HL-60 (cell line): Measurements from ENCODE around the gene RBM6.
"Not testable (repeated sequence)": the region's sequence is repeated elsewhere in the genome, so short reads cannot be mapped to it uniquely, and the experiment has no call there.

Experiments
- DNase-seq, 2 experiments: peaks; one replicate each; pipeline ENCODE4 v3.0.0-alpha.2; 2010 to 2020; ENCODE audit warnings: low read depth in 1 of 2, low spot score in 1 of 2
- H3K27ac ChIP-seq: fragments of 250-450 bp; sonication (Bioruptor Pico); replicated peaks from 2 replicates; pipeline ENCODE4 v1.5.1; 2020; ENCODE audit warnings: mild to moderate bottlenecking, moderate library complexity
- H3K27me3 ChIP-seq: fragments of 250-450 bp; sonication (Bioruptor Pico); 2 replicates; pipeline ENCODE4 v1.5.1; 2021; ENCODE audit warnings: mild to moderate bottlenecking, moderate library complexity; ENCODE audit not compliant: insufficient read depth, poor library complexity, severe bottlenecking
- H3K4me3 ChIP-seq: replicated peaks from 2 replicates; pipeline ENCODE4 v1.5.1; 2011; ENCODE audit warnings: mild to moderate bottlenecking, control low read depth, low read length; ENCODE audit not compliant: insufficient read depth
- GABPA ChIP-seq: IDR thresholded peaks from 2 replicates; pipeline ENCODE4 v1.6.1; 2012; ENCODE audit warnings: low read depth
- POLR2AphosphoS5 ChIP-seq: IDR thresholded peaks from 2 replicates; pipeline ENCODE4 v1.6.1; 2012; ENCODE audit warnings: low read depth
- REST ChIP-seq: IDR thresholded peaks from 2 replicates; pipeline ENCODE4 v1.6.1; 2012; ENCODE audit warnings: low read depth; ENCODE audit not compliant: insufficient replicate concordance
- SPI1 ChIP-seq: IDR thresholded peaks from 2 replicates; pipeline ENCODE4 v1.6.1; 2012; ENCODE audit warnings: low read depth, mild to moderate bottlenecking, borderline replicate concordance
- TF ChIP-seq, protein P1 (sequence below): IDR thresholded peaks from one replicate; pipeline ENCODE4 v1.5.1; 2011; ENCODE audit warnings: low read length, control low read depth, inconsistent platforms; ENCODE audit not compliant: insufficient read depth

RBM6 gene

GRCh38 chr3:50078622-50079021 lies 138.7 kb downstream of the RBM6 start:
- DNase-seq, result no peak
- H3K27me3 ChIP-seq, result no peaks in the 10 kb centered on the region
- no peak overlapping the region for H3K4me3 ChIP-seq
- 0 out of 2 replicates have a peak overlapping the region, but pooled peaks have one; percentile 9 for H3K27ac ChIP-seq
- no peak for TF ChIP-seq REST
- no peak for TF ChIP-seq GABPA
- TF ChIP-seq, protein P1, sequence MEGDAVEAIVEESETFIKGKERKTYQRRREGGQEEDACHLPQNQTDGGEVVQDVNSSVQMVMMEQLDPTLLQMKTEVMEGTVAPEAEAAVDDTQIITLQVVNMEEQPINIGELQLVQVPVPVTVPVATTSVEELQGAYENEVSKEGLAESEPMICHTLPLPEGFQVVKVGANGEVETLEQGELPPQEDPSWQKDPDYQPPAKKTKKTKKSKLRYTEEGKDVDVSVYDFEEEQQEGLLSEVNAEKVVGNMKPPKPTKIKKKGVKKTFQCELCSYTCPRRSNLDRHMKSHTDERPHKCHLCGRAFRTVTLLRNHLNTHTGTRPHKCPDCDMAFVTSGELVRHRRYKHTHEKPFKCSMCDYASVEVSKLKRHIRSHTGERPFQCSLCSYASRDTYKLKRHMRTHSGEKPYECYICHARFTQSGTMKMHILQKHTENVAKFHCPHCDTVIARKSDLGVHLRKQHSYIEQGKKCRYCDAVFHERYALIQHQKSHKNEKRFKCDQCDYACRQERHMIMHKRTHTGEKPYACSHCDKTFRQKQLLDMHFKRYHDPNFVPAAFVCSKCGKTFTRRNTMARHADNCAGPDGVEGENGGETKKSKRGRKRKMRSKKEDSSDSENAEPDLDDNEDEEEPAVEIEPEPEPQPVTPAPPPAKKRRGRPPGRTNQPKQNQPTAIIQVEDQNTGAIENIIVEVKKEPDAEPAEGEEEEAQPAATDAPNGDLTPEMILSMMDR, result no peak
- no peak for TF ChIP-seq POLR2AphosphoS5
- no peak for TF ChIP-seq SPI1

DNA sequence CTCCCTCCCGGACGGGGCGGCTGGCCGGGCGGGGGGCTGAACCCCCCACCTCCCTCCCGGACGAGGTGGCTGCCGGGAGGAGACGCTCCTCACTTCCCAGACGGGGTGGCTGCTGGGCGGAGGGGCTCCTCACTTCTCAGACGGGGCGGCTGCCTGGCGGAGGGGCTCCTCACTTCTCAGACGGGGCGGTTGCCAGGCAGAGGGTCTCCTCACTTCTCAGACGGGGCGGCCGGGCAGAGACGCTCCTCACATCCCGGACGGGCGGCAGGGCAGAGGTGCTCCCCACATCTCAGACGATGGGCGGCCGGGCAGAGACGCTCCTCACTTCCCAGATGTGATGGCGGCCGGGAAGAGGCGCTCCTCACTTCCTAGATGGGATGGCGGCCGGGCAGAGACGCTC lies 145.0 kb downstream of the RBM6 start:
- H3K4me3 ChIP-seq, H3K27me3 ChIP-seq, H3K27ac ChIP-seq, DNase-seq: not testable (repeated sequence)

DNA sequence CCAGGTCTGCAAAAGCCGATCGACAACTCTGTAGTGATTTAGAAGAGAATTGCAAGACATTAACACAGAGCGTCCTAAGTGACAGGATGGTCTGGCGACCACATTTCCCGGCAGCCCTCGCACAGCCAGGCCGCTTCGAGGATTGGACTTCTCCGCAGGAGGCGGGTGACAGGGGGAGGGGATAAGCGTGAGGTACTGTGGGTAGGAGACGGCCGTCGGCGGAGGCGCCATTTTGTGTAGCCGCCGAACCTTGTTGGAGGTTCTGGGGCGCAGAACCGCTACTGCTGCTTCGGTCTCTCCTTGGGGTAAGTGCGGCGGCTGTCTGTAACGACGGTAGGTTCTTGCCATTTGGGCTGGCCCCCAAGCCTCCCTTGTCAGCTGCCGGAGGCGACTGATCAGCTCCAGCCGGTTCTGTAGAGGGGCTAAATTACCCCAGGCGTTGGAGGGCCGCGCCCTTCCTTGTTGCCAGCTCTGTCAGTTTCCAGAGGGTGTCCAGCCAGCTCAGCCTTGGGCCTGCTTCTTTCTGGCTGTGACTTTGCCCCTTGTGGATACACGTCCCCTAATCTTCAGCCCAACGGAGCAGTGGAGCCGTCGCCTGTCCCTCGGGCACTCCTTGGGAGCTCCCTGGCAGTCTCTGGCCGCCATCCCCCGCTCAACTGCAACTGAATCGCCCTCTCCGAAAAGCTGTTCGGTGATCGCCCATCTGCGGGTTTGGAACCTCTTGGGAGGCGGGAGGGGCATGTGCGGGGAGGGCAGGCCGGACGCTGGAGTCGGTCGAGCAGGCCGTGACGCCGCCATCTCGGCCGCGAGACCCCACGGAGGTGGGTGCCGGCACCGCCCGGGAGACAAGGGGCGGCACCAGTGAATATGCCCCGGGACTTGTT lies 149.0 kb downstream of the RBM6 start, which contains the start of gene RBM5:
Gene RBM5 (plus strand): TSS at position 195 of the 884 bp plus-strand sequence. CDS start 1,516 bp downstream, outside the sequence.
- Histone ChIP-seq H3K4me3 (peak within 1 kb of the TSS; percentile 76), H3K27ac (peak within 1 kb of the TSS; percentile 95), H3K27me3 (no peaks in the 10 kb centered on the region)
- TF ChIP-seq SPI1 (no peak), POLR2AphosphoS5 (peak; percentile 80)
- TF ChIP-seq, protein P1, result no peak
- DNase-seq, result peak; percentile 80 to 97

- H3K27me3 ChIP-seq, result no peaks in the 10 kb centered on the region
- no peak for DNase-seq
- peak overlapping the region; percentile 95 for H3K27ac ChIP-seq
- peak overlapping the region; percentile 76 for H3K4me3 ChIP-seq
- TF ChIP-seq, protein P1, result no peak
- no peak for TF ChIP-seq SPI1
- TF ChIP-seq POLR2AphosphoS5, result no peak
- TF ChIP-seq REST, result no peak
- no peak for TF ChIP-seq GABPA
Measured at GRCh38 chr3:50089609-50089945, 149.6 kb downstream of the RBM6 start.
